ENCODE results near the gene KIZ.

The KIZ gene

GRCh38 chr20:21234806-21235483, 109.1 kb downstream of the KIZ start:
- TF ChIP-seq CTCF (IDR thresholded peaks at IDR 0.05; ENCODE audit: insufficient read depth, low read length, missing control alignments), result no peak
- no peak for DNase-seq (ENCODE audit: low read depth, low spot score)
- ChIA-PET POLR2A (no interaction called here), CTCF (interaction anchor here (0.6 to 6.6 kb wide), 61 partner anchors 9 to 562 kb away, joined by 3 to 374 read pairs (median 6); partner anchors contain the start of genes KIZ, NKX2-2 and XRN2)
- no peak overlapping the region for H3K4me3 ChIP-seq (ENCODE audit: low read depth, low read length)

GRCh38 chr20:21235484-21236445, 109.9 kb downstream of the KIZ start:
- ChIA-PET CTCF (interaction anchor here (0.7 to 6.6 kb wide), 78 partner anchors 10 to 563 kb away, joined by 3 to 374 read pairs (median 5); partner anchors contain the start of genes KIZ and NKX2-2), POLR2A (no interaction called here)
- TF ChIP-seq CTCF (IDR thresholded peaks at IDR 0.05; ENCODE audit: insufficient read depth, low read length, missing control alignments), result peak; percentile 97
- no peak overlapping the region for H3K4me3 ChIP-seq (ENCODE audit: low read depth, low read length)
- no peak for DNase-seq (ENCODE audit: low read depth, low spot score)

GRCh38 chr20:21237956-21238799, 112.3 kb downstream of the KIZ start:
- POLR2A ChIA-PET, result no interaction called here
- no peak for DNase-seq (ENCODE audit: low read depth, low spot score)
- no peak for TF ChIP-seq CTCF (IDR thresholded peaks at IDR 0.05; ENCODE audit: insufficient read depth, low read length, missing control alignments)
- CTCF ChIA-PET, result interaction anchor here (3.4 to 6.6 kb wide), 4 partner anchors 14 to 400 kb away, joined by 20 to 374 read pairs (median 64); partner anchors contain the start of gene NKX2-2
- no peak overlapping the region for H3K4me3 ChIP-seq (ENCODE audit: low read depth, low read length)

- DNase-seq (ENCODE audit: low read depth, low spot score), result no peak
- H3K4me3 ChIP-seq (ENCODE audit: low read depth, low read length), result no peak overlapping the region
- no peak for TF ChIP-seq CTCF (IDR thresholded peaks at IDR 0.05; ENCODE audit: insufficient read depth, low read length, missing control alignments)
- ChIA-PET CTCF (interaction anchor here (6.6 kb wide), 1 partner anchor 265 kb away, joined by 374 read pairs; the partner anchor contains the start of gene NKX2-2), POLR2A (no interaction called here)
These were observed 113.1 kb downstream of the KIZ start for GRCh38 chr20:21238818-21239536.

- CTCF ChIA-PET, result interaction anchor here (1.2 to 6.6 kb wide), 3 partner anchors 11 to 265 kb away, joined by 3 to 374 read pairs (median 19); partner anchors contain the start of gene NKX2-2
These were observed 114.5 kb downstream of the KIZ start for GRCh38 chr20:21240394-21240793.

More at GRCh38 chr20:21240394-21240793, 114.5 kb downstream of the KIZ start:
- H3K4me3 ChIP-seq (ENCODE audit: low read depth, low read length), result no peak overlapping the region
- no peak for DNase-seq (ENCODE audit: low read depth, low spot score)
- POLR2A ChIA-PET, result no interaction called here
- TF ChIP-seq CTCF (IDR thresholded peaks at IDR 0.05; ENCODE audit: insufficient read depth, low read length, missing control alignments), result no peak
